Stimulated activated CD4-positive, alpha-beta T cell treated with anti-CD3 and anti-CD28 coated beads, Interleukin-15, amount 100 ng/mL, for 24 hours (primary cell): ENCODE results near the gene MMAB.

ENCODE experiments used
- DNase-seq: peaks from one replicate; pipeline ENCODE4 v3.0.0-alpha.2; 2020

Gene MMAB

GRCh38 chr12:109557805-109558204 is 15.5 kb downstream of the MMAB start:
- DNase-seq: no peak

DNA sequence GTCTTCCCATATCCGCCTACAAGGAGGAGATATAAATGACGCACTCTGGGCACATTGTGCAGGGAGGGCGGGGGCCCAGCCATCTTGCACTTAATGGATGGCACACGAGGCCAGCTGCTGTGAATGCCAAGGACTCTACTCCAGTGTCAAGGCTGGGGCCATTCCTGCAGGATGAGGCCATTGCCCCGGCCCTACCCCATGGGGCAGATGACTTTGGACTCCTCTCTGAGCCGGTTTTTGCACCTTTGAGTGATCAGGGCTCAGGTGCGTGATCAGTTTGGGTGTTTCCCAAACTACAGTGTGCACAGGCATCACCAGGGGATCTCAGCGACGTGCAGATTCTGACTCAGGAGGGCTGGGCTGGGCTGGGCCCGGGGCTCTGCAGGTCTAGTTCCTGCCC is 16.1 kb downstream of the MMAB start:
- DNase-seq: no peak

DNA sequence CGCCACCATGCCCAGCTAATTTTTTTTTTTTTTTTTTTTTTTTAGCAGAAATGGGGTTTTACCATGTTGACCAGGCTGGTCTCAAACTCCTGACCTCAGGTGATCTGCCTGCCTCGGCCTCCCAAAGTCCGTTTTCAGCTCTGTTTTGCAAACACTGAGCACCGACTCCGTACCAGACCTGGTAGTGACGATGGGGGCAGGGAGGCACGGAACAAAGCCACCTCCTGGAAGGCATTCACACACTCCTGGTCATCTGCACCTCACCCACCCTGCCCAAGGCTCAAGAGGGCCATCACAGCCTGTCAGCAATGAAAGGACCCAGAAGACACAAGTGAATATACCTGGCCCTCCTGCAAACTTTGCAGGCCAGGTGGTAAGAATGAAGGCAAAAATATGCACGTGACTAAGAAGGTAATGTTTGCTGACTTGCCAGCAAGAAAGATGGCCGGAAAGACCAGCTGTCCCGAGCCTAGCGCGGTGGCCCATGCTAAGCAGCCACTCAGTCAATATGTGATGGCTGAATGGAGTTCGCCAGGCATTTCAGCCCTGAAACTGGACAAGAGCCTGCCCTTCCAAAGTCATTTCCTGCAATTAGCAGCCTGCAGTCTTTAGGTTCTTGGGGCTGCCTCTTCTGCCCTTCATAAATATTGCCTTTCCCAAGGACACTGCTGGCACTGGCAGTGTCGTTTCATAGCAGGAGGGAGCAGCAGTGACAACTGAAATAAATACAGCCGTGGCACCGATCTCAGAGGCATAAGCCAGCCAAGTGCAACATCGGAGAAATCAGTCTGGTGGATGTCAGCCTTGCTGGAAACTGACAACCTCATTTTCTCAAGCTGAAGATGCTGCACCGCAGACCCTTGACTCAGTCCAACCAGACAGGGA is 17.6 kb downstream of the MMAB start:
- DNase-seq: no peak

GRCh38 chr12:109554761-109555160 is 18.5 kb downstream of the MMAB start:
- no peak for DNase-seq

DNA sequence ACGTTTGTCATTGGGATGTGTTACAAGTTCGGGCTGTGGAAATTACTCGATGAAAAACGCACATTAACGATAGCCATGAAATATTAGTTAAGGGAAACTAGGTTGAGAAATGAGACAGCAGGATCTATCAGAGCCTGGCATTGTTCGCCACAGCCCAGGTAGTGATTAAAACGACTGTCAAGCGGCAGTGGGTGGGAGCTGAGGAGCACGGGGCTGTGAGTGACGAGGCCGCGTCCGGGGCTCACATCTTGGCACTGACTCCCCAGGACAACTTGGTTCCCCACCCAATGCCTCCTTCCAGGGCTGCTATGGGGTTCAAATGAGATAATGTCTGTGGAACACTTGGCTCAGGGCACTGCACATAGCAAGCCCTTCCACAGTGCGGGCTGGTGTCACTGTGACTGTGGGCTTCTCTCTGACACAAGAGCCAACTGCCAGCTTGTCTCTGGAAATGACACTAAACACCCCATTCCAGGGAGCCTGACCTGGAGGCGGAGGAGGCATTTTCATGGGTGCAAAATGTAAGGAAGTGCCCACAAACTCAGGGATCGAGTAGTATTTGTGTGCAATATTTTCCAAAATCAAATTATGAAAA is 19.3 kb downstream of the MMAB start:
- DNase-seq: no peak

GRCh38 chr12:109553483-109553882 is 19.8 kb downstream of the MMAB start:
- no peak for DNase-seq

DNA sequence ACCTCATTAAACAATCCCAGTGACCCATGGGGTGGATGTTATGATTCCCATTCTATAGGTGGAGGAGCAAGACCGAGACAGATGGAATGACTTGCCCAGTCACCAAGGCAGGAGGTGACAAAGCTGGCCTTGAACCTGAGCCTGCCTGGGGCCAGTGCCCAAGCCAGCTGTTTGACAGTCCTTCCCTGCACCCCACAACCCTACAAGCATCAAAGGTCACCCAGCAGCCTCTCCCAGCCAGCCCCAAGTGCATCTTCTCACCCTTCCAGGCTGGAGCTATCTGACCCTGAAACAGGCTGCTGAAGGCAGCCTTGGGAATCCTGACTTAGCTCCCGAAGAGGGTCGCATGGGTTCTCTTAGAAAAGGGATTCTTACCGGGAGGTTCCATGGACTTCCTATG is 20.3 kb downstream of the MMAB start:
- DNase-seq: no peak

GRCh38 chr12:109551108-109551507 is 22.2 kb downstream of the MMAB start:
- DNase-seq: no peak

DNA sequence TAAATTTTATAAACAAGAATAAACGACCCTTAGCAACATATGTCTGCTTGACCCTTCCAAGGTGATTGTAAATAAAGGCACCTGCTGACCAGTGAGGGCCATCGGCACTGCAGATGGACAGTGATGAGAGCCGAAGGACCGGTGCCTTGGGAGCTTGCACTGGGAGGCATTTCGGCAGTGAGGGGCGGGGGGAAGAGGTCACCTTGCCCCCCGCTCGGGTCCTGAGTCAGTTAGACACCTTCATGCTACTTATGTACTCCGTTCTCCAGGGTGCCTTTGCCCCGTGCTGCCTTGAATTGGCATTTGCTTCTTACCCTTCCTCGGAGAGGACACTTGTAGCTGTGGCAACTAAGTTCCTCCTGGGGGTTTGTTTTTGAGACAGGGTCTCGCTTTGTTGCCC is 23.0 kb downstream of the MMAB start:
- DNase-seq: no peak

- no peak for DNase-seq
These were observed 23.6 kb downstream of the MMAB start for GRCh38 chr12:109549613-109550270.

DNA sequence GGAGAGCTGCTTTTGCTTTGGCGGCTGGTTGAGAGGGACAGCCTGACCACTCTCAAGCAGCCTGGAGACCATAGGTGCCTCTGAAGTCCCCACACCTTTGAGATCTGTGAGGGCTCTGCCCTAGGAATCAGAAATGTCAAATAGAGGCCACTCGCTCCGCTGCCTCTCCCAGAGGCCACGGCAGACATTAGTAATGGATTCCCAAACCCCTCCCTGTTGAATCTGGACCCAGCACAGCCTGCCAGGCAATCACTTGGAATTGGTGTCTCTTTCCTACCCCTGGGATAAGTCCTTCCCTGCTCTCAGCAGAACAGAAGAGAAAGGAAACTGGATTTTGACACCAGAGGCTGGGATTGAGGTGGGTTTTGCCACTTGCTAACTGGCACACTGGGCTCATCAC is 25.0 kb downstream of the MMAB start:
- DNase-seq: no peak

GRCh38 chr12:109547286-109547685 is 26.0 kb downstream of the MMAB start:
- no peak for DNase-seq

DNA sequence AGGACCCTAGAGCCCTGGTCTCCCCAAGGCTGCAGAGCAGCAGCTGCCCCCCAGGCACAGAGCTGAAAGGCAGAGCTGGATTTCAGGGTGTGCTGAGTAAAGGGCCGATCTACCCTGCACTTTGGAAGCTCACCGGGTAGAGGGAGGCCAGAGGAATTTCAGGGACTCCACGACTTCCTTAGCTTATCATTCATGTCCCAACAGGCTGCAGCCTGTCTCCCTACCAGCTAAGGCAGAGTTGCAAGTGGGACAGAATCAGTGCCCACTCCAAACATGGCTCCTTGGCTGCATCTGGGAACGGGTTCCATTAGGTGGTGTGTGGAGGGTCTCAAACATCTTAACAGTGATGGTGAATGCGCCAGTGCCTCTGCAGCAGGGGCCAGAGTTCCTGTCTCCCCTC is 27.5 kb downstream of the MMAB start:
- DNase-seq: no peak

- DNase-seq: no peak
These were observed 28.3 kb downstream of the MMAB start for GRCh38 chr12:109544955-109545531.

GRCh38 chr12:109542876-109543275 is 30.4 kb downstream of the MMAB start:
- no peak for DNase-seq

DNA sequence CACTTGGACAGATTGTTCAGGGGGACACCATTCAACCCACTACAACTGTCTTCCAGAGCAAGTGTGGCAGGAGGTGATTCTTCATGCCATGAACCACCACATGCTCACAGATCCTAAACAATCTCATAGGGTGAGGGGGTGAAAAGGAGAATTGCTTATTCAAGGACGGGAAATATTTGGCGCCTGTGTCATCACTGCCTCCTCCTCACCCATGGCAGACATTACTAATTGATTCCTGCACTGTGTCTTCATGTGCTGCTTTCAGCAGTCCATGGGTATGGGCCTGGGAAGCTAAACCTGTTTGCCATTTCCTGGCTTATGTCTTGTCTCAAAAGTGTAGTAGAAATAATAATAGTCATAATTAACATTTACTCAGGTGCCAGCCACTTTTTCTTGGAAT is 31.3 kb downstream of the MMAB start:
- DNase-seq: no peak

DNA sequence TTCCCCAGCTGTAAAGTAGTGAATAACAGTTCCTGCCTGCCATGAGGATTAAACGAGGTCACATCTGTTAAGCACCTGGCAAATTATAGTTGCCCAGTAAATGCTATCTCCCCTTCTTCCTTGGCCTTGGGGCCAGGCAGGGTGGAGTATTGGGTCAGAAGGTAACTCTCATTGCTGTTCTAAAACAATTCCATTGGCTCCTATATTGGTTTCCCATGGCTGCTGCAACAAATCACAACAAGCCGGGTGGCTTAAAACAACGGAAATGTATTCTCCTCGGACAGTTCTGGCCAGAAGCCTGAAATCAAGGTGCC is 31.9 kb downstream of the MMAB start:
- DNase-seq: no peak

GRCh38 chr12:109540526-109541412 is 32.5 kb downstream of the MMAB start:
- no peak for DNase-seq

DNA sequence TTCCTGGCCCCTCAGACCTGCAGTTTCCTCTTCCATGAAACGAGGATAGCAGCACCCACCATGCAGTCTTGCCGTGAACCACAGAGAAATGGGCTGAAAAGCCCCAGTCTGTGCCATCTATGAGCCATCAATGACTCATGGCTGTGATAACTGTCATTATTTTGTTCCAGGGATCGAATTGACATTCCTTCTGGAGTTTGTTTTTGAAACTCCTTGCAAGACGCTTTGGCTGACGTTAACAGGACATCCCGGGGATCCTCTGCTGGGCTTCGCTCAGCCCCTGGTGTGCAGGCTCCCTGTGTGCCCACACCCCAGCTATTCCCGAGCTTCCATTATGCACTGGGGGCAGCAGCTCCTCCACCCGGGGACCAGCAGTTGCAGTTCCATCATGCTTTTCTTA is 33.8 kb downstream of the MMAB start:
- DNase-seq: no peak

- DNase-seq: no peak
These were observed 35.0 kb downstream of the MMAB start for GRCh38 chr12:109538191-109538863.

GRCh38 chr12:109537136-109537535 is 36.2 kb downstream of the MMAB start:
- no peak for DNase-seq

GRCh38 chr12:109535863-109536250 is 37.4 kb downstream of the MMAB start:
- DNase-seq: no peak
